LHCN-M2 (cell line): ENCODE measurements around the gene HIP1. TPM values are rescaled to one million over a fixed set of nuclear protein-coding genes. Genes with fewer than 3 reads are reported as not detected.
"Not testable (repeated sequence)": the region's sequence is repeated elsewhere in the genome, so short reads cannot be mapped to it uniquely, and the experiment has no call there.

Experiments
- DNase-seq: peaks from one replicate; pipeline ENCODE4 v3.0.0-alpha.2; 2012; ENCODE audit warnings: low read depth
- total RNA-seq: library from RNA; depleted of rRNA; stranded (reverse); fragments of >200 nt; gene quantifications from 2 replicates; pipeline ENCODE4 v1.2.3, GENCODE V29; 2014

HIP1 gene
- total RNA-seq, 1 experiment from 2014 or later = 22.4 TPM

- peak; percentile 78 for DNase-seq
Measured at GRCh38 chr7:75716992-75717626, 21.6 kb downstream of the HIP1 start.

GRCh38 chr7:75715864-75716263 lies 22.9 kb downstream of the HIP1 start:
- no peak for DNase-seq

GRCh38 chr7:75712517-75713361 lies 26.0 kb downstream of the HIP1 start:
- no peak for DNase-seq

GRCh38 chr7:75711656-75712514 lies 26.9 kb downstream of the HIP1 start:
- DNase-seq = peak; percentile 44

GRCh38 chr7:75711076-75711475 lies 27.7 kb downstream of the HIP1 start:
- DNase-seq = no peak

- DNase-seq = no peak
Measured at GRCh38 chr7:75704928-75705327, 33.8 kb downstream of the HIP1 start.

GRCh38 chr7:75702515-75702914 lies 36.2 kb downstream of the HIP1 start:
- no peak for DNase-seq

GRCh38 chr7:75699993-75700392 lies 38.7 kb downstream of the HIP1 start:
- no peak for DNase-seq

- no peak for DNase-seq
Measured at GRCh38 chr7:75698358-75698757, 40.4 kb downstream of the HIP1 start.

- no peak for DNase-seq
Measured at GRCh38 chr7:75696263-75697037, 42.3 kb downstream of the HIP1 start.

- no peak for DNase-seq
Measured at GRCh38 chr7:75694638-75695399, 43.9 kb downstream of the HIP1 start.

GRCh38 chr7:75693668-75694067 lies 45.1 kb downstream of the HIP1 start:
- DNase-seq = not testable (repeated sequence)

- no peak for DNase-seq
Measured at GRCh38 chr7:75691793-75692543, 46.8 kb downstream of the HIP1 start.

GRCh38 chr7:75690121-75690523 lies 48.6 kb downstream of the HIP1 start:
- no peak for DNase-seq

- no peak for DNase-seq
Measured at GRCh38 chr7:75689246-75690099, 49.3 kb downstream of the HIP1 start.

GRCh38 chr7:75688200-75689136 lies 50.3 kb downstream of the HIP1 start:
- DNase-seq = peak; percentile 83

- DNase-seq = no peak
Measured at GRCh38 chr7:75687246-75688088, 51.3 kb downstream of the HIP1 start.
